H1 (cell line): ENCODE results near the gene ZIC1. TPM values are rescaled to one million over a fixed set of nuclear protein-coding genes. Genes with fewer than 3 reads are reported as not detected.

Source experiments
- ASH2L ChIP-seq: fragments of 200-600, 300-600 bp; sonication (generic); IDR thresholded peaks from one replicate; pipeline ENCODE4 v1.7.1; 2017; ENCODE audit warnings: low read length
- CREB1 ChIP-seq: IDR thresholded peaks from 2 replicates; pipeline ENCODE4 v1.6.1; 2012; ENCODE audit warnings: inconsistent platforms
- GABPA ChIP-seq: IDR thresholded peaks from 2 replicates; pipeline ENCODE4 v1.6.1; 2011; ENCODE audit warnings: mild to moderate bottlenecking, low read length, moderate library complexity, borderline replicate concordance; ENCODE audit not compliant: insufficient read depth
- RAD21 ChIP-seq, 2 experiments: IDR thresholded peaks in 1 of 2; conservative IDR thresholded peaks in 1 of 2; 2 replicates each; pipeline ENCODE4 v1.6.1; 2011; ENCODE audit warnings: low read depth in 2 of 2, low read length in 2 of 2, improper control_type of control experiment in 1 of 2, inconsistent platforms in 1 of 2, mild to moderate bottlenecking in 1 of 2, moderate library complexity in 1 of 2
- SAP30 ChIP-seq: fragments of 300-600 bp; sonication (generic); IDR thresholded peaks from 2 replicates; pipeline ENCODE4 v1.7.1; 2012; ENCODE audit warnings: low read length, moderate library complexity, mild to moderate bottlenecking, inconsistent platforms; ENCODE audit not compliant: insufficient read depth, insufficient replicate concordance
- polyA plus RNA-seq, 7 experiments: library from polyadenylated mRNA; depleted of rRNA in 3 of 7; stranded (reverse) in 5 of 7; unstranded in 2 of 7; fragments of >200 nt in 5 of 7; fragments of 200-250 nt in 2 of 7; gene quantifications; 1 replicate in 5 of 7; 2 replicates in 1 of 7; 4 replicates in 1 of 7; pipeline versions ENCODE4 v1.2.1 to v1.2.3, GENCODE V29; 2011 to 2013; ENCODE audit warnings: missing spikeins in 2 of 7, mixed read lengths in 2 of 7
- total RNA-seq: library from RNA; stranded (reverse); fragmentation: NEBNext Ultra II Directional; extraction: Animal tissue kit (Norgen Biotek cat#: 25700); gene quantifications from 2 replicates; pipeline ENCODE4 v1.2.1, GENCODE V29; 2021

Gene ZIC1
- total and polyA plus RNA-seq, 2 of the 8 experiments (the other 6 are each of a cell fraction or from before 2014, with no cell fraction given) = 0.80 to 2.2 TPM

- TF ChIP-seq GABPA (no peak), RAD21 (IDR thresholded peaks at IDR 0.05 in 1 of 2, conservative IDR thresholded peaks at IDR 0.05 in 1 of 2; ENCODE audit: low read depth in 2 of 2, low read length in 2 of 2) (no peak), CREB1 (no peak), ASH2L (no peak), SAP30 (no peak)
- TF ChIP-seq, all 59 proteins: peak for 10
Observed at GRCh38 chr3:147409143-147410115, at the start of gene ZIC1 (continued).
